ENCODE data around the gene IVNS1ABP.
A peak's percentile ranks its signal among the peaks of the same experiment; 100 is the strongest.
"Not testable (repeated sequence)": the region's sequence is repeated elsewhere in the genome, so short reads cannot be mapped to it uniquely, and the experiment has no call there.

IVNS1ABP gene

DNA sequence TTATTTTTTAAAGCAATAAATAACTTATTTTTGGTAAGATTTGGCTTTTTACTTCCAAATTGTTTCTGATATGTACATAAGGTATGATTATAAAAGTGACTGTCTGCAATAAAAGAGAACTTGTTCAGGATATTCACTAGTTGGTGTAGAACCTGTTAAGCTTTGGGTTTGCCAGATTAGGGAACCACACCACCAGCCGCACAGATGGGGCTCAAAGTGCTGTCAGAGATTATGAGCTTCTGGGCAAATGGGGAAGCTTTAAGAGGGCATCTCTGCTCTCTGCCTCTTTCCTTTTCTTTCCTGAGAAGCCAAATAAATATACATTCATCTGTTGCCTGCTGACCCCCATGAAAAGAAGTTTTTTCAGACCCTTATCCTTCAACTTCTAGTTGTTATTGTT lies 25.4 kb downstream of the IVNS1ABP start:
- DNase-seq: no peak

DNA sequence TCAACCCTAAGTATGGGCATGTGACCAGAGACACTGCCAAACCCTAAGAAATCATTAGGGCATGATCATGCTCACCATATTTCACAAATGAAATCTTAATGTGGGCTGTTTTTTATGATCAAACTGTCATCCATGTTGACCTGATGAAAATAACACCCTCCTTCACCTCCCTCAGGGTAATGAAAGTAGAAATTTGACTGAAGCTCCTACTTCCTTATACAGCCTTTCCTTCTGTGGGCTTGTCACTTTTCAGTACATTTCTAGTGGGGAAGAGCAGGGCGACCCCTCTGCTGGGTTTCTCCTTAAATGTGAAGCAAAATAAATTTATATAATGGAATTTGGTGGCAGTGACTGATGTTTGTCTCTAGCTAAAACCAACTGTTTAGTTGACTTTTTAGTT lies 25.9 kb downstream of the IVNS1ABP start:
- no peak for DNase-seq

DNA sequence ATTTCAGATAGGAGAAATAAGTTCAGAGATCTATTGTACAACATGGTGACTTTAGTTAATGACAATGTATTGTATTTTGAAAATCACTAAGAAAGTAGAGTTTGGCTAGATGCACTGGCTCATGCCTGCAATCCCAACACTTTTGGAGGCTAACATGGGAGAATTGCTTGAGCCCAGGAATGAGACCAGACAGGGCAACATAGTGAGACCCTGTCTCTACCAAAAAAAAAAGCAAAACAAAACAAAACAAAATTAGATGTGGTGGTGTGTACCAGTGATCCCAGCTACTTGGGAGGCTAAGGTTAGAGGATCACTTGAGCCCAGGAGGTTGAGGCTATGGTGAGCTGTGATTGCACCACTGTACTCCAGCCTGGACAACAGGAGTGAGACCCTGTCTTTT lies 27.2 kb downstream of the IVNS1ABP start:
- no peak for DNase-seq

DNA sequence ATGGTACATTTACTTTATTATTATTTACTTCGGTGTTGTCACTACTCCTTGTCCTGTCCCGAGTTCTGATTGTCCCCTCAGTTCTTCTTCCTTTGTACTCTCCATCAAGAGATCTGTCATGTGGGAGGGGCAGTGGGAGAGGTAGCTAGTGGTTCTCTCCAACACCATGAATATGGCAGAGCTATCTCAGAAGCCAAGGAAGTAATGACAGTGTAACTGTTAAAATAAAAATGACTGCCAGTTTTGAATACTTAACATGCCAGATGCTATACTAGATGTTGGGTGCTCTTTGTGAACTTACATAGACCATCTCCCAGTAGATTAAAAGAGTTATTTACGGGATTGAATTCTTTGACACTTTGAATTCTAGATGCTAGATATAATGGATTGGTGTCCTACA lies 28.6 kb downstream of the IVNS1ABP start:
- DNase-seq: no peak

DNA sequence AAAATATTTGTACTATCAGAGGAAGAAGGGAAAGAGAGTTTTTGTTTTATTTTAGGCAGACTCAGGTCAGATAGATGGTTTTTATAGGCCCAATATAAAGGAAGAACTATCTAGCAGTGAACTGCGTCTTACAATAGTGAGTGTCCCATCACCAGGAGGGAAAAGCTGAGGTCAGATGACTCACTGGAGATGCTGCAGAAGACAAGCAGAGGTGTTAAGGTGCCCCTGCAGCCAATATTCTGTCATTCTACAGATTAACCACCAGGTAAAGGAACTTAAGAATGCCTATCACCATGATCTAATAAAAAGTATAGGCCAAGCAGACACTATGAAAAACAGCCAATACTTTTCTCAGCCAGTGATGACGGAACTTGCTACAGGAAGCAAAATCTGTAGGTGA lies 29.6 kb downstream of the IVNS1ABP start:
- no peak for DNase-seq

DNA sequence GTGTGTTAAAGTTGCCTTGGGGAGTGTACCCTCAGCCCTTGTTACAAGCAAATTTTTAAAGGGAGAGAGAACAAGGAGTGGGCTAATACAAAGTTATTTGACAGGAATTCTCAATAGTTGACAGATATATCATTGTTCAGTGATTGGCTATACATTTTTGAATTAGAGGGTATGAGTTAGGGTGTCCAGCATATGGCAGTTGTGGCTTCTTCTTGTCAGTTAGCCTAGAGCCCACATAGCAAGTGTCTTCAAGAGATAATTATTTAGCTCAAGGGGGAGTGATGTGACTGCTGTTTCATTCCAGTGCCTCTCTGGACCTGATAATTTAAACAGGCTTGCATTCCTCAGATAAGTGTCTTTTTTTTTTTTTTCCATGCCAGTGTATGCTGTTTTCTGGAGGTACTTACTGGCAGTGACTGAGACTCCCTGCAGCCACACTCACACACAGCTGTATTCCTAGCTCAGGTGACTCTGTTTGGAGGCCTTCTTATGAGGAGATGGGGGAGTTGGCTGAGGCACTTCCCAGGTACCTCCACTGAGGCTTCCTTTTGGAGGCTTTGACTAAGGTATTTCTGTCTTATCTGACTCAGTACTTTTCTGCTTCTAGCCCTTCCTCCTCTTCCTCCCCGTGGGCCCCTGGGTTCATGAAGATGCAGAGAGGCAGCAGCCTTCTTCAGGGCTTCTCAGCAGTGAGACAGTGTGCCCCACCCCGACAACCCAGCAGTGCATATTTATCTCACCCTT lies 32.3 kb downstream of the IVNS1ABP start:
- no peak for DNase-seq

DNA sequence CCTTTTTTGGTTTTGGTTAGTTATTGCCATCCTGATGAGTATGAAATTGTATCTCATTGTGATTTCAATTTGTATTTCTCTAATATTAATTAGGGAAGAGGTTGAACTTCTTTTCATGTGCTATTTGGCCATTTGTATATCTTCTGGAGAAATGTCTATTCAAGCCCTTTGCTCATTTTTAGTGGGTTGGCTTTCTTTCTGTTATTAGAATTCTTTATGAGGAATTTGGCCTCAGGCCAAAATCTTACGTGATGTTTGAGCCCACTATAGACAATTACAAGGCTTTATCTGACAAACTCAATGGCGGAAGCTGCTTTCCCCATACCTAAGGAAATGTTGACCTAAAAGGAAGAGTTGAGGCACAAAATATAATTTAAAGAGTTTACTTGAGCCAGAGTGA lies 32.9 kb downstream of the IVNS1ABP start:
- DNase-seq: no peak

DNA sequence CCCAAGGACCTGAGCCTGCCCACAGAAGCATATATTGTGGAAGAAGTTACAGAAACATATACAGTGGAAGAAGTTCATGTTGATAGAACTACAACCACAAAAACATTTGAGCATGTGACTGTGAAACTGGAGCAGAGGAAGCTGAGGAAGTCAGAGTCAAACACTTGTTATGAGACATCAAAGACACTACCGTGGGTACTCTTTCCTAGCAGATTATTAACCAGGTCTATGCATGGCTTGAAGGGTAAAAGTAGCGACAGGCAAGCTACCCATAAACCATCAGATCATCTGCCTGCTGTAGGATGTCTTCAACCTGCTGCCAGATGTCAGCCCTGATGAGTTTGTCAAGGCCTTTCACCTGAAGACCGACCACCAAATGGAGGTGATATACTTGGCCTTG lies 35.8 kb downstream of the IVNS1ABP start:
- DNase-seq: no peak

DNA sequence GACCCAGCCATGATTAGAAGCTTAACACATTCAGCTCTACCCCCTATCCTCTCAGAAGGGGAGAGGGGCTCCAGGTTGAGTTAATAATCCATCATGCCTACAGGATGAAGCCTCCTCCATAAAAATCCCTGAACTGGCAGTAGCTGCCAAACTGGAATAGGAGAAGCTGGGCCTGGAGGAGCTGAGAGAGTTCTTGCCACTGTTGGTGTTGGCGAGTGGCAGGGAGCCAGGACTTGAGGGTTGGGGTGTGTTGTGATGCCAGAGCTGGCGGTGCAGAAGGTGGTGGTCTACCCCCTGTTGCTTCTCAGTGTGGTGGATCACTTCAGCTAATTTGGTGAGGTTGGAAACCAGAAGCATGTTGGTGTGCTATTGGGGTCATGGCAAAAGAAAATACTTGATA lies 36.5 kb downstream of the IVNS1ABP start:
- no peak for DNase-seq

DNA sequence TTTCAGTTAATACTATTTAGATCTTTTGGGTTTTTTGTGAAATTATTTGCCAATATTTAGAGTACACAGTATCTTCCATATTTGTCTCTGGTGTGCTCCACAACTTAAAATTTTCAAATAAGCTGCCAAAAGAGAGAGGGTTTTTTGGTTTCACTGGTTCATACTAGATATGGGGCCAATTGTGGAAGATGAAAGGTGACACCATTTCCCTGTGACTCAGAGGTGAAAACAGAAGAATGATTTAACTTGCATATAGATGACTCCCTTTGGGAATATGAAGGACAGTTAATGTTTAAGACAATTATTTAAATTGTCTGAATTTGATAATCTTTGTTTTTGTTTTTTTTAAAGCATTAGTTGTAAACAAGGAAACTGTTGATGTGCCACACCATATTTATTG lies 37.5 kb downstream of the IVNS1ABP start:
- DNase-seq: no peak

DNA sequence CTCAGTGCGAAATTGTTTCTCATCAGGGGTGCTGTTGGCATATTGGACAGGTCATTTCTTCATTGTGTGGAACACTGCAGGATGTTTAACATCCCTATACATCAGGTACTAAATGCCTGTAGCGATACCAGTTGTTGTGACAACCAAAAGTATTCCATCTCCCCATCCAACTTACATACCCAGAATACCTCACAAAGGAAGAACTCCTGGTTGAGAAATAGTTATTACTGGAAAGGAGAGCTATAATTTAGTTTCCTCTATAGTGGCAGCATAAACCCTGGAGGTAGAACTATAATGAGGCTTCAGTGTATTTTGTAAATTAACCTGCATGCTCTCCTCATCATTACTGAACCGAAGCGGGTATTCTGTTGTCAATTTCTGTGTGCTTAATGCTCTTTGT lies 45.1 kb downstream of the IVNS1ABP start:
- no peak for DNase-seq

DNA sequence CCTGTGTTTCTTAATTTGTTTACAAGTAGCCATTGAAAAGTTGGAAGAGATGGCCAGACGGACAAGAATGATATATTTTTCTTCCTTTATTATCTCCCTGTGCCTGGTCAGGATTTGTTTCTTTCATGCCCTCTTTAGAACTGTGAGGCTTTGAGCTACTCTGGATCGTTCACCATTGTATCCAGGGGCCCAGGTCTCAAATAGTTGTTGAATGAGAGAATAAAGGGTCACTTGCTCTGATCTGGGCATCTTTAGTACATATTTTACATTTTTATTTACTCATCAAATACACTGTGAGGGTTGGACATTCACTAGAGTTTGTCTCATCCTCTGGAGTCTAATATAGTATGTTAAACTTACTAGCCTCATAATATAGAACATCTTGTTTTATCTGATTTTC lies 48.7 kb downstream of the IVNS1ABP start:
- DNase-seq: no peak

DNA sequence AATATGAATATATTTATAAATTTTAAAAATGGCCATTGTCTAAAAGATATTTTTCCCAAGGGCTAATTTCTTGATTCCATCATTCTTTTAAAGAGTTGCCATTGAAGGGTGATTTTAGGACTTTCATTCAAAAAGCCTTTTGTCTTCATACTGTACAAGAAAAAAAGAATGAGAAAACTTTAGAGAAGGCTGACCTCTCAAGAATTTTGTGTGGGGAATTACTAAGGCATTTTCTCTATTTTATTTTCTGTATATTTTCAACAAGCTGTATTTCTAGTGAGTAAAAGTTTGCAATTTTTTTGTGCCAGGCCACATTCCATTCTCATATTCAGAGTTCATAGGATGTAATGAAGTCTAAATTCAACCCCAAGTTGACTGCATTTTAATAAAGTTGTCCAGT lies 49.3 kb downstream of the IVNS1ABP start:
- DNase-seq: no peak

DNA sequence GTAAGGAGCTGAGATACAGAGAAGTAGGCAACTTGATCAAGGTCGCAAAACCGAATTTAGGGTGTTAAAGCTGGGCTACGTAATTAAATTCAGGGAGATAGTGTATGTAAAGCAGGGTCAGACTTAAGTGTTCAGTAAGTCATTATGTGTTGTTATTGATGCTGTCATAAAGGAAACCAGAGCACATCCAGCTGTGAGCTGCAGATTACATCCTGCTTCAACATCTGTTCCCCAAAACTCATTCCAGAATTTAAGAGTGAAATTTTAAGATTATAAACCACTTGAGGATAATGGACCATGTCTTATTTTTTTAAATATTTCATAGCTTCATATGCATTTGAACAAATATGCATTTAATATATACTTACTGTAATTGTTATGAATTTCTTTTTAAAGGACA lies 49.7 kb downstream of the IVNS1ABP start:
- no peak for DNase-seq

DNA sequence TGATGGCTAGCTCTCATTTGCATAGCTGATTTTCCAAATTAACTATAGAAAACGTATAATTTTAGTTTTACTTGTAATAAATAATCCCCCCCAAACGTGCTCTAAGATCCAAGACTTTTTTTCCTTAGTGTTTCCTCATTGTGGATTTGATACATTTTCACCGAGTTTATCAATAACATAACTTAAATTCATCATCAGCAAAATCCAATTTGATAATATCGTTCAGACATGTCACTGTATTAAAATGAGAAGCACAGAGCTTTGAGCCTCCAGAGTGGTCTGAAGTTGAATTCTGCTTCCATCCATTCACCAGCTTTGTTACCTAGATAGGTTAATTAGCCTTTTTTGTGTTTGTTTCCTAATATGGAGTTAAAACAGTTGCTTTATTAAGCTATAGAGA lies 51.7 kb downstream of the IVNS1ABP start:
- no peak for DNase-seq

DNA sequence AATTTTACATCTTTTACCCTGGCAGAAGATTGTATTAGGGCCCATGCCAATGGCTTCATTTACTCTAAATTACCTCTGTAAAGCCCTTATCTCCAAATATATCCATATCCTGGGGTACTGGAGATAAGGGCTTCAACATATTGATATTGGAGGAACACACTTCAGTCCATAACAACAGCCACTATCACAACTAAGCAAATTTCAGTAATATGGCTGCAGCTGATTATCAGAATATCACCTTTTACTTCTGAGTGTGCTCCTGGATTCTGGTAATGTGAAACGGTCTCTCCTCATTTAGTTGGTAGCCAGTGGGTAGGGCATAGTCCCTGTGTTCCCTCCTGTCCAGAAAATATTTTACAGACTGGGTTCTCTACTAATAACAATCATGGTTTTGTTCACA lies 53.3 kb downstream of the IVNS1ABP start:
- DNase-seq: no peak

DNA sequence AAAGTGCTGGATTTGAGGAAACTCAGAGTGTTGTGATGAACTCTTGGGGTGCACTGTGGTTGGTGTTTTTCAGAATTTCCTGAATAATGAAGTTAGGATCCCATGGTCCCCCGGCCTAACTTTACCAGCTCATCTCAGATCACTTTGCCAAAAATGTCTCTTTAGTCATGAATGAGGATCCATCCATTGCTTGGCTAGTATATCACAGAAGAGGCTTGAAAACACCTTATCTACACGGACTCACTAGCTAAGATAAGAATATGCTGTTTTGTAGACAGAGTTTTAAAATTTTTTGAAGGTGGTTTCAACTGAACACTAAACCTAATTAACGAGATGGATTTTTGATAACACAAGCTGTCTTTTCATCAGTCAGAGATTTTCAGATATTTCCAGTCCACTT lies 53.8 kb downstream of the IVNS1ABP start:
- no peak for DNase-seq

DNA sequence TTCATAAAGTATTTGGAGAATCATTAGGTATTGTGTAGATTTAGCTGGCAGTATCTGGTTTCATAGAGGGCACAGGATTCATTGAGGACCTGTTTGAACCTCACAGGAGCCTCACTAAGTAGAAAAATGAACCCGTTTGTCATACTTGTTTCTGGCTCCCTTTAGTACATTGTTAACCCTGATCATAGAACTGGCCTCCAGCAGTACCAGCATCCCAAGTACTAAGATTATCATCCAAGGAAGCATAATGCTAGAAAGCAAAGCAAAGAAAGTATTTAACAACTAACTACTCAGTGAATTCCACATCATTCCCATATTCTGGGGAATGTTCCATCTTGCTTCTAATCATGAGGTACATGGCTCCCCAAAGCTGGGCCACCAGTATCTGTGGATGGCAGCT lies 54.9 kb downstream of the IVNS1ABP start:
- DNase-seq: no peak

DNA sequence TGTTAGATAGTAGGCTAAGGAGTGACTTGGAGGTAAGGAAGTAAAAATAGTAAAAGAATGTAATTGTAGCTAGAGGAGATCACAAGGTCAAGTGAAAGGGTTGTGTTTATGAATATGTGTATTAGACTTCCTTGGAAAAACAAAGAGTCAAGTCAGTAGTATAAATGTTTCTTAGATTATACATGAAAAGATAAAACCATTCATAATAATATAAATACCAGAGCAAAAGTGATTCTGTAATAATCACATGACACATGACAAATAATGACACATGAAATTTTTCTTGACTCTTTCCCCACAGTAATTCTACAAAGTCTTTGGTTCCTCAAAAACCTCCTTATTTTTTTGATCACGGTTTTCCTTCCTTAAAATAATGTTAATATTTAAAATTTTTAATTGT lies 56.4 kb downstream of the IVNS1ABP start:
- DNase-seq: no peak

DNA sequence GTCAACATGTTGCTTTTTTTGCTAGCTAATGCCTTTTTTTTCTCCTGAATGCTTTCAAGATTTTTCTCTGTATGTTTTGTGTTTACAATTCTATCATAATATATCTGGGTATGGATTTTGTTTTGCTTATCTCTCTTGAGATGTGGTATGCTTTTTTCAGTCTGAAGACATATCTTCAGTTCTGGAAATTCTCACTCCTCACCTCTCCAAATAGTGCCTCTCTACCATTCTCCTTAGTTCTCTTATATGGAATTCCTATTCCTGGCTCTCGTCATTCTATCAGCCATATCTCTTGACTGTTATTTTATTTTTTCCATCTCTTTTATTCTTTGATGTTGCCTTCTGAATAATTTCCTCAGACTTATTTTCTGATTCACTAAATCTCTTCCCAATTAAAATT lies 58.4 kb downstream of the IVNS1ABP start:
- no peak for DNase-seq

DNA sequence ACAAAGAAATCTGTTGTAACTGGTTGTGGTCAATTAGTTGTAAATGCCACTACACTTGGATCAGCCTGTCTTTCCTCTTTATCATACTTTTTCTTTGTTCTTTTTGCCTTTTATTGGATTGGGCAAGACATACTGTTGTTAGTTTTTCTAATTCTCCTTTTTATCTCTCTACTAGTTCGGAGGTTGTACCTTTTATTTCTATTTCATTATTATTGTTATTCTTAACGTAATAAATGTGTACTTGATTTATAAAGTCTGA lies 59.2 kb downstream of the IVNS1ABP start:
- DNase-seq: no peak

DNA sequence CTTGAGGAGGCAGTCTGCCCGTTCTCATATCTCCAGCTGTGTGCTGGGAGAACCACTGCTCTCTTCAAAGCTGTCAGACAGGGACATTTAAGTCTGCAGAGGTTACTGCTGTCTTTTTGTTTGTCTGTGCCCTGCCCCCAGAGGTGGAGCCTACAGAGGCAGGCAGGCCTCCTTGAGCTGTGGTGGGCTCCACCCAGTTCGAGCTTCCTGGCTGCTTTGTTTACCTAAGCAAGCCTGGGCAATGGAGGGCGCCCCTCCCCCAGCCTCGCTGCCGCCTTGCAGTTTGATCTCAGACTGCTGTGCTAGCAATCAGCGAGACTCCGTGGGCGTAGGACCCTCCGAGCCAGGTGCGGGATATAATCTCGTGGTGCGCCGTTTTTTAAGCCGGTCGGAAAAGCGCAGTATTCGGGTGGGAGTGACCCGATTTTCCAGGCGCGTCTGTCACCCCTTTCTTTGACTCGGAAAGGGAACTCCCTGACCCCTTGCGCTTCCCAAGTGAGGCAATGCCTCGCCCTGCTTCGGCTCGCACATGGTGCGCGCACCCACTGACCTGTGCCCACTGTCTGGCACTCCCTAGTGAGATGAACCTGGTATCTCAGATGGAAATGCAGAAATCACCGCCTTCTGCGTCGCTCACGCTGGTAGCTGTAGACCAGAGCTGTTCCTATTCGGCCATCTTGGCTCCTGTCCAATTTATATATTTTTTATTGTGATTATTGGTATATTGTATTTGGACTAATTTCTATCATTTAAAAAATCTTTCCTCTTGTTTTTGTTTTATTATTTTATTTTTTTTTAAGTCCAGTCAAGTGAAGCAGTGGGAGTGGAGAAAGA lies 59.7 kb downstream of the IVNS1ABP start:
- DNase-seq: peak; percentile 3 to 9

DNA sequence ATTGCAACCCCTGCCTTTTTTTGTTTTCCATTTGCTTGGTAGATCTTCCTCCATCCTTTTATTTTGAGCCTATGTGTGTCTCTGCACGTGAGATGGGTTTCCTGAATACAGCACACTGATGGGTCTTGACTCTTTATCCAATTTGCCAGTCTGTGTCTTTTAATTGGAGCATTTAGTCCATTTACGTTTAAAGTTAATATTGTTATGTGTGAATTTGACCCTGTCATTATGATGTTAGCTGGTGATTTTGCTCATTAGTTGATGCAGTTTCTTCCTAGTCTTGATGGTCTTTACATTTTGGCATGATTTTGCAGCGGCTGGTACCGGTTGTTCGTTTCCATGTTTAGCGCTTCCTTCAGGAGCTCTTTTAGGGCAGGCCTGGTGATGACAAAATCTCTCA lies 61.4 kb downstream of the IVNS1ABP start:
- DNase-seq: not testable (repeated sequence)

DNA sequence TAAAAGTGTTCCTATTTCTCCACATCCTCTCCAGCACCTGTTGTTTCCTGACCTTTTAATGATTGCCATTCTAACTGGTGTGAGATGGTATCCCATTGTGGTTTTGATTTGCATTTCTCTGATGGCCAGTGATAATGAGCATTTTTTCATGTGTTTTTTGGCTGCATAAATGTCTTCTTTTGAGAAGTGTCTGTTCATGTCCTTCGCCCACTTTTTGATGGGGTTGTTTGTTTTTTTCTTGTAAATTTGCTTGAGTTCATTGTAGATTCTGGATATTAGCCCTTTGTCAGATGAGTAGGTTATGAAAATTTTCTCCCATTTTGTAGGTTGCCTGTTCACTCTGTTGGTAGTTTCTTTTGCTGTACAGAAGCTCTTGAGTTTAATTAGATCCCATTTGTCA lies 64.6 kb downstream of the IVNS1ABP start:
- not testable (repeated sequence) for DNase-seq

DNA sequence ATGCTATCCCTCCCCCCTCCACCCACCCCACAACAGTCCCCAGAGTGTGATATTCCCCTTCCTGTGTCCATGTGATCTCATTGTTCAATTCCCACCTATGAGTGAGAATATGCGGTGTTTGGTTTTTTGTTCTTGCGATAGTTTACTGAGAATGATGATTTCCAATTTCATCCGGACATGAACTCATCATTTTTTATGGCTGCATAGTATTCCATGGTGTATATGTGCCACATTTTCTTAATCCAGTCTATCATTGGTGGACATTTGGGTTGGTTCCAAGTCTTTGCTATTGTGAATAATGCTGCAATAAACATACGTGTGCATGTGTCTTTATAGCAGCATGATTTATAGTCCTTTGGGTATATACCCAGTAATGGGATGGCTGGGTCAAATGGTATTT lies 65.1 kb downstream of the IVNS1ABP start:
- not testable (repeated sequence) for DNase-seq
